Measurements from ENCODE around the gene CLDN24. TPM values are rescaled to one million over a fixed set of nuclear protein-coding genes. Genes with fewer than 3 reads are reported as not detected.
A peak's percentile ranks its signal among the peaks of the same experiment; 100 is the strongest.

CLDN24 gene
- total RNA-seq, 1 donor from 2014 or later: not detected

GRCh38 chr4:183284258-183284785 lies 37.9 kb downstream of the CLDN24 start:
- Mint-ChIP-seq H3K4me3 (no peak overlapping the region), H3K27me3 (ENCODE audit: low read depth) (no peaks in the 10 kb centered on the region), H3K9me3 (no peaks in the 10 kb centered on the region), H3K27ac (no peak overlapping the region), H3K36me3 (peaks cover 37% of the 10 kb centered on the region), H3K4me1 (no peaks in the 10 kb centered on the region)
- TF ChIP-seq CTCF (IDR thresholded peaks at IDR 0.05; ENCODE audit: unreplicated experiment): no peak
- DNase-seq (ENCODE audit: low spot score in 2 of 2, unreplicated experiment in 2 of 2): no peak

- Mint-ChIP-seq H3K27me3 (ENCODE audit: low read depth) (no peaks in the 10 kb centered on the region), H3K9me3 (peaks cover 28% of the 10 kb centered on the region), H3K4me1 (no peaks in the 10 kb centered on the region), H3K36me3 (peaks cover 58% of the 10 kb centered on the region), H3K4me3 (no peak overlapping the region), H3K27ac (peak overlapping the region; percentile 69)
- no peak for DNase-seq (ENCODE audit: low spot score in 2 of 2, unreplicated experiment in 2 of 2)
- no peak for TF ChIP-seq CTCF (IDR thresholded peaks at IDR 0.05; ENCODE audit: unreplicated experiment)
These were observed 46.1 kb downstream of the CLDN24 start for GRCh38 chr4:183276106-183276505.

GRCh38 chr4:183272384-183272783 lies 49.8 kb downstream of the CLDN24 start:
- no peak for TF ChIP-seq CTCF (IDR thresholded peaks at IDR 0.05; ENCODE audit: unreplicated experiment)
- Mint-ChIP-seq H3K36me3 (peaks cover 66% of the 10 kb centered on the region), H3K4me1 (no peaks in the 10 kb centered on the region), H3K4me3 (no peak overlapping the region), H3K27ac (no peak overlapping the region), H3K27me3 (ENCODE audit: low read depth) (no peaks in the 10 kb centered on the region), H3K9me3 (peaks cover 28% of the 10 kb centered on the region)
- no peak for DNase-seq (ENCODE audit: low spot score in 2 of 2, unreplicated experiment in 2 of 2)

Other genes starting within 250 kb of the CLDN24 start
- gene WWC2, start 223.2 kb downstream of the CLDN24 start, total RNA-seq: 61.7 to 64.1 TPM (median 62.5 TPM) in 3 replicates
- gene CLDN22, start 2.1 kb downstream of the CLDN24 start, total RNA-seq: not detected in 3 replicates
- gene CDKN2AIP, start 122.2 kb upstream of the CLDN24 start, total RNA-seq: 41.8 to 42.8 TPM (median 42.3 TPM) in 3 replicates
- gene ING2, start 182.6 kb upstream of the CLDN24 start, total RNA-seq: 10.1 to 11.4 TPM (median 11.3 TPM) in 3 replicates

Data from mesothelial cell of epicardium (in vitro differentiated cells).